Stimulated activated CD8-positive, alpha-beta memory T cell treated with anti-CD3 and anti-CD28 coated beads, Interleukin-4, amount 100 ng/mL, for 48 hours (primary cell): ENCODE results near the gene LRRC75A.
"Not testable (repeated sequence)": the region's sequence is repeated elsewhere in the genome, so short reads cannot be mapped to it uniquely, and the experiment has no call there.

ENCODE experiments used
- DNase-seq: peaks from one replicate; pipeline ENCODE4 v3.0.0-alpha.2; 2020

Gene LRRC75A, protein sequence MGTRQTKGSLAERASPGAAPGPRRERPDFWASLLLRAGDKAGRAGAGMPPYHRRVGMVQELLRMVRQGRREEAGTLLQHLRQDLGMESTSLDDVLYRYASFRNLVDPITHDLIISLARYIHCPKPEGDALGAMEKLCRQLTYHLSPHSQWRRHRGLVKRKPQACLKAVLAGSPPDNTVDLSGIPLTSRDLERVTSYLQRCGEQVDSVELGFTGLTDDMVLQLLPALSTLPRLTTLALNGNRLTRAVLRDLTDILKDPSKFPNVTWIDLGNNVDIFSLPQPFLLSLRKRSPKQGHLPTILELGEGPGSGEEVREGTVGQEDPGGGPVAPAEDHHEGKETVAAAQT

GRCh38 chr17:16491703-16492612 is at the start of gene LRRC75A:
Gene LRRC75A (minus strand): TSS chr17:16492193. CDS start chr17:16491990, 203 bp downstream.
- peak; percentile 59 for DNase-seq

GRCh38 chr17:16537130-16537458 is 45.1 kb upstream of the LRRC75A start:
- no peak for DNase-seq

DNA sequence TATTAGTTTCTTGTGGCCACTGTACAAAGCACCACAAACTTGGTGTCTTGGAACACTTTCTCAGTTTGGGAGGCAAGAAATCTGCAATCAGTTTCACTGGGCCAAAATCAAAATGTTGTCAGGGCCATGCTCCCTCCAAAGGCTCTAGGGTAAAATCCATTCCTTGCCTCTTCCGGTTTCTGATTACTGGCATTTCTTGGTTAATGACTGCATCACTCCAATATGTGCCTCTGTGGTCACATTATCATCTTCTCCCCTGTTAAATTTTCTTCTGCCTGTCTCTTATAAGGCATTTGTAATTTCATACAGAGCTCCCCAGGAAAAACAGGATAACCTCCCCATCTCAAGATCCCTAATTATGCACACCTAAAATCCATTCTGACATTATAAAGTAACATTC is 42.2 kb upstream of the LRRC75A start:
- DNase-seq, result no peak

DNA sequence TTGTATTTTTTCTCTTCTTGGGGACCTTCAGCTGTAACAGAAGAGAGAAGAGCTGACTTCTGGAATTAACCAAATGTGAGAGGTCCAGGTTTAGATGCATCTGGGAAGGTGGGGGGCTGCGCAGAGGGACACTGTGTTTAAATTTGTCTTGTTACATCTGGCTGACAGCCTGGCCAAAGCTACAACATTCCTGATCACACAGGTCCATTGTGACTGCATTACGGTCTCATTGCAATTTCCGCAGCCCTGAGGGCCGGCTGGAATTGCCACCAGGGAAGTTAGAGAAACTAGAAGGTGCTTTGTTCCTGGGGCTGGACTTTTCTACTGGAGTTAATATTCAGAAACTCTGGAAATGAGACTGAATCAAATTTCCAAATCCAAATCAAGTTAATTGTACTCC is 37.9 kb upstream of the LRRC75A start:
- no peak for DNase-seq

- DNase-seq, result no peak
These were observed 35.3 kb upstream of the LRRC75A start for GRCh38 chr17:16527298-16527697.

GRCh38 chr17:16525556-16525955 is 33.6 kb upstream of the LRRC75A start:
- not testable (repeated sequence) for DNase-seq

DNA sequence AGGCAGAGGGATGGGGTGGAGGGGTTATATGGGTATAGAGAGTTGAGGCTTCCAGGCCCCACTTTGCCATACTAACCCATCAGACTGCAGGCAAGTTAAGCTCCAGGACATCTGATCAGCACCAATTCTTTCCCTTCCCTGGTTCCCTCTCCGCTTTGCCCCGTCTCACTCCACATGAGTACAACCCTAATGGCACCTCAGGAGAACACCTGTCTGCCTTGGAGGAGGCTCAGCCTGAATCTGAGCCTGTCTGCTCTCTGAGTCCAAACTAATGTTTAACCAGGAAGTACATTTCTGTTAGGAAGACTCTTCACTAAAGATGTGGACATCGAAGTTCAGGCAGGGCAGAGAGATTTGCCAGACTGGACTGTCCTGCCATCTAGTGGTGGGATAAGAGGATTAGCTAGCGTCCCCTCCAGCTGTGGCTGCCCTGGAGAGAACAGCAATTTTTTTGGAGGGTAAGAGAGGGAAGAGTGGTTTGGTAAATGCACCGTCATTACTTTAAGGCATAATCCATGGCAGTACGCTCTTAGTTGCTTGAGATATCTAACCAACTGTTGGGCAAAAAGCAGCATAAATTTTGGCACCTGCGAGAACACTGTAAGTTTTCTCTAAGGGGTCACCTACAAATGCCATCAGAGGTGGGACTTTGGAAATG is 29.2 kb upstream of the LRRC75A start:
- peak; percentile 69 for DNase-seq

DNA sequence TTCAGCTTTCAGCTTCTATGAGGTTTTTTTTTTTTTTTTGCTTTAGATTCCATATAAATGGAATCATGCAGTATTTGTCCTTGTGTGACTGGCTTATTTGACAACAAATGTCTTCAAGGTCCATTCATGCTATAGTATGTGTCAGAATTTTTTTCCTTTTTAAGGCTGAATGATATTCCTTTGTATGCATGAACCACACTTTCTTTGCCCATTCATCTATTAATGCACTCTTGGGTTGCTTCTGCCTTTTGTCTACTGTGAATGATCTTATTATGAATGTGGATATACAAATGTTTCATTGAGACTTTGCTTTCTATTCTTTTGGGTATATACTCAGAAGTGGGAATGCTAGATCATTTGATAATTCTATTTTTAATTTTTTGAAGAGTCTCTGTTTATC is 27.0 kb upstream of the LRRC75A start:
- DNase-seq, result no peak

GRCh38 chr17:16517477-16517876 is 25.5 kb upstream of the LRRC75A start:
- DNase-seq, result no peak

DNA sequence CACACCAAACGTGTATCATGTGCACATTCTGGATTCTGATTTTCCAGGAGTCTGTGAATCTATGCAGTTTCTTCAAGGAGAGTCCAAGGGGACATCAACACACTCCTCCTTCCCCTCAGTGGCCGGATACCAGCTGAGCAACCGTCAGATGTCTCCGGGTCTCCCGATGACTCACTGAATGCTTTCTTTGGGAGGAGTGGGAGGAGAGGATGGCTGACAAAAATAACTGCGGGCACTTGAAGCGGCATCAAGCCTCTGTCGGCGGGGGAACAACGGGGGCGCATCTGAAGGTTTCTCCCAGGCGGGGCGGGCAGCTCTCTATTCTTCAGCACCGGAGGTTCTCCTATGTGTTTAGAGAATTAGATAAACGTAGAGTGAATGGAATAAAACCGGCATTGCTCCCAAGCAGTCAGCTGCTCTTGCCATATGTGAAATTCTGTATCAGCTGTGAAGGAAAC is 24.6 kb upstream of the LRRC75A start:
- DNase-seq, result no peak

DNA sequence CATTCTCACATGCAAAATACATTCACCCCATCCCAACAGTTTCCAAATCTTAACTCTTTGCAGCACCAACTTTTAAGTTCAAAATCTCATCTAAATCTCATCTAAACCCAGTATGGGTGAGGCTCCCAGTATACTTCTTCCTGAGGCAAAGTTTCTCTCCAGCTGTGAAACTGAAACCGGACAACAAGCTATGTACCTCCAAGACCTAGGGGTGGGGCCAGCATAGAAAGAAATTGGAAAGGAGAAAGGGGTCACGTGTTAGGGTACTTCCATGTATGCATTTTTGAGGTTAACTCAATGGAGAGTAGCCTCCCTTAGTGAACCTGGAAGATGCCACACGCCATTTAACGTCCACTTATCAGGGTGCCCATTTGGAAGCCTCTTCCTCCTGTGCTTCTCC is 23.9 kb upstream of the LRRC75A start:
- DNase-seq, result no peak

- no peak for DNase-seq
These were observed 21.9 kb upstream of the LRRC75A start for GRCh38 chr17:16513873-16514272.

DNA sequence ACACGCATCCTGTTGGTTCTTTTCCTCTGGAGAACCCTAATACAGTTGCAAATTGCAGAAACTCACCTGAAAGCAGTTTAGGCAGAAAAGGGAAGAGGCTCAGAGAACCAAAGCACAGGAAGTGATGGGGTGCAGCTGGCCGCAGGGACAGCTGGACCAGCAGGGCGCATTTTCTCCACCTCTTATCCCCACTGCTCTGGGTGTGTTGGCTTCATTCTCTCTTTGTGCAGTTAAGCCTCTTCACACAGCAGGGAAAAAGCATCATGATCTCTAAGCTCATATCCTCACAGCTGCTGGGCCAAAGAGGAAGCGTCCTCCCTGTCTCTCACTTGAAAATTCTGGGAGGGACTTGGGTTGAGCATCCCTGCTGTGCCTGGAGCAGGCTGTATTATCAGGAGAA is 20.0 kb upstream of the LRRC75A start:
- no peak for DNase-seq

DNA sequence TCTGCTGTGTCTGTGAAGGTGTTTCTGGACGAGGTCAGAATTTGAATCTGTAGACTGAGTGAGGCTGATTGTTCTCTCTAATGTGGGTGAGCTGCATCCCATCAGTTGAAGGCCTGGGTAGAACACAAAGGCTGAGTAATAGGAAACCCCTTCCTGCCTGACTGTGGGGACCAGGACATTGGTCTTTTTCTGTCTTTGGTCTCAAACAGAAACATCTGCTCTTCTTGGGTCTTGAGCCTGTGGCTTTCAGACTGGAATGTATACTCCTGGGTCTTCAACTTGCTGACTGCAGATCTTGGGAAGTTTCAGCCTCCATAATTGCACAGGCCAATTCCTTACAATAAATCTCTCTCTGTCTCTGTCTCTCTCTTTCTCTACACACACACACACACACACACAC is 19.6 kb upstream of the LRRC75A start:
- DNase-seq, result no peak

DNA sequence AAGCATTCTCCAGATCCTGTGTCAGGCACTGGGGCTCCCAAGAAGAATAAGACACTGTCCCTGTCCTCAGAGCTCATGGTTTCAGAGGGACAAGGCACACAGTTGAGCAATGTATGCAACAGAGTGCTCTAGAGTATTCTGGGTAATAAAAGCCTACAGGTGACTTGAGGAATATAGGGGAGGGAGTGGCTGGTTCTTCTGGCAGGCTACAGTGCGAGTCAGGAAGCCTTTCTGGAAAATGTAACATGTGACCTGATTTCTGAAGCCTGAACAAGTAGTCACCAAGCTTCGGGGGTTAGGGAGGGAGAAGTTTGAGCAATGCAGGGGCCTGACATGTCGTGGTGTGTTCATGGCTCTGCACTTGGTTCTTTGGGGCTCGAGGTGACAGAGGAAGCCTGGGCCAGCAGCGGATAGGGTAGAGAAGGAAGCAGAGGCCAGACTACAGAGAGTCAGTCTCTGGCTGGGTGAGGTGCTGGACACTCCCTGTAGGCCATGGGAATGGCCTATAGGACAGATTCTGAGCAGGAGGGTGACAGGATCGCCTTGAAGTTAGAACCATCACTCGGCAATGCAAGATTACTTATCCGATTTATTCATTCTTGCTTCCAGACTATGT is 16.0 kb upstream of the LRRC75A start:
- DNase-seq, result no peak

DNA sequence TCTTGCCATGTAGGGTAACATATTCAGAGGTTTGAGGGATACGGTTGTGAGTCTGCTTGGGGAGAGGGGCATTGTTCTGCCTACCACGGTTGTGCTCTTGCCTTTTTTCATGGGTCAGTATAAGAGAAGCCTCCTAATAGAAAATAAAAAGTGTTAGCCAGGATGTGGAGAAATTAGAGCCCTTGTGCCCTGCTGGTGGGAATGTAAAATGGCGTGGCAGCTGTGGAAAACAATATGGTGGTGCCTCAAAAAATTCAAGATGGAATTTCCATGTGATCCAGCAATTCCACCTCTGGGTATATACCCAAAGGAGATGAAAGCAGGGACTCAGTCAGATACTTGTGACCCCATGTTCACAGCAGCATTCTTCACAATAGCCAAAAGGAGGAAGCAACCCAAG is 14.2 kb upstream of the LRRC75A start:
- no peak for DNase-seq

- DNase-seq, result no peak
These were observed 13.0 kb upstream of the LRRC75A start for GRCh38 chr17:16504984-16505383.

- no peak for DNase-seq
These were observed 5.0 kb upstream of the LRRC75A start for GRCh38 chr17:16496820-16497489.

GRCh38 chr17:16495980-16496819 is 4.2 kb upstream of the LRRC75A start:
- no peak for DNase-seq

- no peak for DNase-seq
These were observed 3.6 kb upstream of the LRRC75A start for GRCh38 chr17:16495561-16495960.

DNA sequence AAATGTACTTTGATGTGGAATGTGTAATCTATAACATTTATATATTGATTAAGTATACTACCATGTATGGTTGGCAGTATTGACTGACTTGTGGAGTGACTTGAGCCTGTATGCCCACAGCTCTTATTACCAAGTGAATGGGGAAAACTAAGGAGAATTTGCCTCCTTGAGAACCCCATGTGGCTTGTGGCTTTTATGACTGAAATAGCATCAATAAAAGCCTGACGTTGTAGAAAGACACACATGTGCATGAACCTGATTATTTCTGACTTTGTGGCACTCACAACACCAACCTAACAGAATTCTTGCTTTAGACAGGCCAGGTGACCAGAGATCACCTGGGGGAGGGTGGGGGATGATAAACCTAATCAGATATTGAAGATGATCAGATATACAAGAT is 2.1 kb upstream of the LRRC75A start:
- DNase-seq, result no peak
